HG03060 (cell line): ENCODE measurements around the gene LYRM2.
"Not testable (repeated sequence)": the region's sequence is repeated elsewhere in the genome, so short reads cannot be mapped to it uniquely, and the experiment has no call there.

Experiments used
- ATAC-seq: cut with Tn5 transposase; IDR thresholded peaks from one replicate; pipeline ENCODE4 v1.9.1; 2021; ENCODE audit warnings: low read depth, moderate number of reproducible peaks; ENCODE audit not compliant: unreplicated experiment

The LYRM2 gene

GRCh38 chr6:89650579-89650978 lies 12.0 kb upstream of the LYRM2 start:
- no peak for ATAC-seq

GRCh38 chr6:89649682-89650081 lies 11.1 kb upstream of the LYRM2 start:
- no peak for ATAC-seq

GRCh38 chr6:89644864-89645263 lies 6.3 kb upstream of the LYRM2 start:
- no peak for ATAC-seq

GRCh38 chr6:89643406-89643805 lies 4.9 kb upstream of the LYRM2 start:
- ATAC-seq: no peak

- no peak for ATAC-seq
Observed at GRCh38 chr6:89642956-89643355, 4.4 kb upstream of the LYRM2 start.

- not testable (repeated sequence) for ATAC-seq
Observed at GRCh38 chr6:89641581-89641980, 3.0 kb upstream of the LYRM2 start.

GRCh38 chr6:89640804-89641203 lies 2.3 kb upstream of the LYRM2 start:
- no peak for ATAC-seq

GRCh38 chr6:89637960-89638319 lies 607 bp downstream of the LYRM2 start:
- no peak for ATAC-seq

GRCh38 chr6:89636412-89636811 lies 2.1 kb downstream of the LYRM2 start:
- ATAC-seq: not testable (repeated sequence)

- no peak for ATAC-seq
Observed at GRCh38 chr6:89630488-89630887, 8.1 kb downstream of the LYRM2 start.

- no peak for ATAC-seq
Observed at GRCh38 chr6:89623749-89624148, 14.8 kb downstream of the LYRM2 start.

GRCh38 chr6:89619567-89619966 lies 19.0 kb downstream of the LYRM2 start:
- no peak for ATAC-seq

GRCh38 chr6:89618026-89618425 lies 20.5 kb downstream of the LYRM2 start:
- no peak for ATAC-seq

- no peak for ATAC-seq
Observed at GRCh38 chr6:89616531-89616930, 22.0 kb downstream of the LYRM2 start.

GRCh38 chr6:89615882-89616281 lies 22.7 kb downstream of the LYRM2 start:
- ATAC-seq: no peak

GRCh38 chr6:89613790-89614189 lies 24.8 kb downstream of the LYRM2 start:
- ATAC-seq: no peak

- ATAC-seq: no peak
Observed at GRCh38 chr6:89612121-89612520, 26.4 kb downstream of the LYRM2 start.

- no peak for ATAC-seq
Observed at GRCh38 chr6:89611666-89612065, 26.9 kb downstream of the LYRM2 start.

- peak; percentile 68 for ATAC-seq
Observed at GRCh38 chr6:89610149-89610642, 28.4 kb downstream of the LYRM2 start.

GRCh38 chr6:89605861-89606260 lies 32.7 kb downstream of the LYRM2 start:
- no peak for ATAC-seq

- ATAC-seq: no peak
Observed at GRCh38 chr6:89604653-89605052, 33.9 kb downstream of the LYRM2 start.

- no peak for ATAC-seq
Observed at GRCh38 chr6:89602166-89602565, 36.4 kb downstream of the LYRM2 start.

- no peak for ATAC-seq
Observed at GRCh38 chr6:89599727-89600126, 38.8 kb downstream of the LYRM2 start.
